Measurements from ENCODE around the gene ZWILCH.
"Not testable (repeated sequence)": the region's sequence is repeated elsewhere in the genome, so short reads cannot be mapped to it uniquely, and the experiment has no call there.

Gene ZWILCH

GRCh38 chr15:66570842-66571478 lies 65.8 kb downstream of the ZWILCH start:
- no peaks in the 10 kb centered on the region for H3K9me3 ChIP-seq (ENCODE audit: control insufficient read depth, insufficient read depth, low read length)
- no peaks in the 10 kb centered on the region for H3K36me3 ChIP-seq (ENCODE audit: insufficient read depth, low read length)
- H3K9ac ChIP-seq (ENCODE audit: low read depth, low read length), result no peak overlapping the region
- H3K4me1 ChIP-seq (ENCODE audit: insufficient read depth, low read length), result peaks cover 5% of the 10 kb centered on the region; the same call in 1 of the 2 replicates

GRCh38 chr15:66572146-66572545 lies 67.0 kb downstream of the ZWILCH start:
- Histone ChIP-seq H3K9me3 (ENCODE audit: control insufficient read depth, insufficient read depth, low read length) (no peaks in the 10 kb centered on the region), H3K36me3 (ENCODE audit: insufficient read depth, low read length) (no peaks in the 10 kb centered on the region), H3K9ac (ENCODE audit: low read depth, low read length) (no peak overlapping the region), H3K4me1 (ENCODE audit: insufficient read depth, low read length) (no peaks in the 10 kb centered on the region; the same call in 1 of the 2 replicates)

GRCh38 chr15:66573348-66573718 lies 68.2 kb downstream of the ZWILCH start:
- no peaks in the 10 kb centered on the region; the same call in 1 of the 2 replicates for H3K4me1 ChIP-seq (ENCODE audit: insufficient read depth, low read length)
- no peak overlapping the region for H3K9ac ChIP-seq (ENCODE audit: low read depth, low read length)
- no peaks in the 10 kb centered on the region for H3K9me3 ChIP-seq (ENCODE audit: control insufficient read depth, insufficient read depth, low read length)
- H3K36me3 ChIP-seq (ENCODE audit: insufficient read depth, low read length), result no peaks in the 10 kb centered on the region

GRCh38 chr15:66573719-66574595 lies 68.8 kb downstream of the ZWILCH start:
- H3K9ac ChIP-seq (ENCODE audit: low read depth, low read length), result no peak overlapping the region
- H3K9me3 ChIP-seq (ENCODE audit: control insufficient read depth, insufficient read depth, low read length), result no peaks in the 10 kb centered on the region
- no peaks in the 10 kb centered on the region; the same call in 1 of the 2 replicates for H3K4me1 ChIP-seq (ENCODE audit: insufficient read depth, low read length)
- no peaks in the 10 kb centered on the region for H3K36me3 ChIP-seq (ENCODE audit: insufficient read depth, low read length)

- Histone ChIP-seq H3K36me3 (ENCODE audit: insufficient read depth, low read length) (no peaks in the 10 kb centered on the region), H3K9ac (ENCODE audit: low read depth, low read length) (no peak overlapping the region), H3K4me1 (ENCODE audit: insufficient read depth, low read length) (no peaks in the 10 kb centered on the region; the same call in 1 of the 2 replicates), H3K9me3 (ENCODE audit: control insufficient read depth, insufficient read depth, low read length) (no peaks in the 10 kb centered on the region)
These were observed 69.4 kb downstream of the ZWILCH start for GRCh38 chr15:66574596-66574950.

- H3K9ac ChIP-seq (ENCODE audit: low read depth, low read length), result no peak overlapping the region
- no peaks in the 10 kb centered on the region for H3K9me3 ChIP-seq (ENCODE audit: control insufficient read depth, insufficient read depth, low read length)
- H3K36me3 ChIP-seq (ENCODE audit: insufficient read depth, low read length), result no peaks in the 10 kb centered on the region
- no peaks in the 10 kb centered on the region; the same call in 1 of the 2 replicates for H3K4me1 ChIP-seq (ENCODE audit: insufficient read depth, low read length)
These were observed 73.3 kb downstream of the ZWILCH start for GRCh38 chr15:66578286-66578875.

GRCh38 chr15:66580643-66581042 lies 75.5 kb downstream of the ZWILCH start:
- no peaks in the 10 kb centered on the region for H3K36me3 ChIP-seq (ENCODE audit: insufficient read depth, low read length)
- H3K9me3 ChIP-seq (ENCODE audit: control insufficient read depth, insufficient read depth, low read length), result no peaks in the 10 kb centered on the region
- no peak overlapping the region for H3K9ac ChIP-seq (ENCODE audit: low read depth, low read length)
- no peaks in the 10 kb centered on the region; the same call in 1 of the 2 replicates for H3K4me1 ChIP-seq (ENCODE audit: insufficient read depth, low read length)

- Histone ChIP-seq H3K36me3 (ENCODE audit: insufficient read depth, low read length) (no peaks in the 10 kb centered on the region), H3K4me1 (ENCODE audit: insufficient read depth, low read length) (peaks cover 7% of the 10 kb centered on the region; the same call in 1 of the 2 replicates), H3K9ac (ENCODE audit: low read depth, low read length) (no peak overlapping the region)
These were observed 76.9 kb downstream of the ZWILCH start for GRCh38 chr15:66581972-66582537.

GRCh38 chr15:66586155-66586976 lies 81.2 kb downstream of the ZWILCH start:
- Histone ChIP-seq H3K9ac (ENCODE audit: low read depth, low read length) (no peak overlapping the region), H3K4me1 (ENCODE audit: insufficient read depth, low read length) (peaks cover 13% of the 10 kb centered on the region), H3K36me3 (ENCODE audit: insufficient read depth, low read length) (no peaks in the 10 kb centered on the region), H3K9me3 (ENCODE audit: control insufficient read depth, insufficient read depth, low read length) (no peaks in the 10 kb centered on the region)

More at GRCh38 chr15:66581972-66582537, 76.9 kb downstream of the ZWILCH start:
- no peaks in the 10 kb centered on the region for H3K9me3 ChIP-seq (ENCODE audit: control insufficient read depth, insufficient read depth, low read length)

GRCh38 chr15:66587020-66587419 lies 81.9 kb downstream of the ZWILCH start:
- Histone ChIP-seq H3K9me3 (ENCODE audit: control insufficient read depth, insufficient read depth, low read length) (no peaks in the 10 kb centered on the region), H3K9ac (ENCODE audit: low read depth, low read length) (no peak overlapping the region), H3K4me1 (ENCODE audit: insufficient read depth, low read length) (peaks cover 13% of the 10 kb centered on the region), H3K36me3 (ENCODE audit: insufficient read depth, low read length) (no peaks in the 10 kb centered on the region)

- Histone ChIP-seq H3K4me1 (ENCODE audit: insufficient read depth, low read length) (peaks cover 13% of the 10 kb centered on the region), H3K9me3 (ENCODE audit: control insufficient read depth, insufficient read depth, low read length) (no peaks in the 10 kb centered on the region), H3K36me3 (ENCODE audit: insufficient read depth, low read length) (no peaks in the 10 kb centered on the region), H3K9ac (ENCODE audit: low read depth, low read length) (no peak overlapping the region)
These were observed 82.6 kb downstream of the ZWILCH start for GRCh38 chr15:66587749-66588148.

GRCh38 chr15:66588537-66588936 lies 83.4 kb downstream of the ZWILCH start:
- Histone ChIP-seq H3K9ac (ENCODE audit: low read depth, low read length) (no peak overlapping the region; the same call in 1 of the 2 replicates), H3K4me1 (ENCODE audit: insufficient read depth, low read length) (peaks cover 13% of the 10 kb centered on the region), H3K9me3 (ENCODE audit: control insufficient read depth, insufficient read depth, low read length) (no peaks in the 10 kb centered on the region), H3K36me3 (ENCODE audit: insufficient read depth, low read length) (no peaks in the 10 kb centered on the region)

GRCh38 chr15:66588971-66589370 lies 83.8 kb downstream of the ZWILCH start:
- Histone ChIP-seq H3K9ac (ENCODE audit: low read depth, low read length) (no peak overlapping the region; the same call in 1 of the 2 replicates), H3K9me3 (ENCODE audit: control insufficient read depth, insufficient read depth, low read length) (no peaks in the 10 kb centered on the region), H3K36me3 (ENCODE audit: insufficient read depth, low read length) (no peaks in the 10 kb centered on the region), H3K4me1 (ENCODE audit: insufficient read depth, low read length) (peaks cover 13% of the 10 kb centered on the region)

- peaks cover 13% of the 10 kb centered on the region for H3K4me1 ChIP-seq (ENCODE audit: insufficient read depth, low read length)
- H3K36me3 ChIP-seq (ENCODE audit: insufficient read depth, low read length); H3K9me3 ChIP-seq (ENCODE audit: control insufficient read depth, insufficient read depth, low read length): not testable (repeated sequence)
These were observed 84.3 kb downstream of the ZWILCH start for GRCh38 chr15:66589429-66589828.

More at GRCh38 chr15:66589429-66589828, 84.3 kb downstream of the ZWILCH start:
- not testable (repeated sequence) for H3K9ac ChIP-seq (ENCODE audit: low read depth, low read length)

Measured in ES-I3 (cell line).